Hypothalamus (tissue), 51 donors: Measurements from ENCODE around the gene MYADML2.
A peak's percentile ranks its signal among the peaks of the same experiment; 100 is the strongest.

ENCODE experiments used
- DNase-seq, 51 donors: peaks; one replicate each; lab custom pipeline; 2025; lab: John Stamatoyannopoulos, UW

The MYADML2 gene

GRCh38 chr17:81940538-81941483 is 6.2 kb downstream of the MYADML2 start:
- no peak for DNase-seq

GRCh38 chr17:81939881-81940385 is 7.1 kb downstream of the MYADML2 start:
- DNase-seq = peak in 41 of 51 donors; percentile 8 to 86 (median 52)

GRCh38 chr17:81939218-81939617 is 7.8 kb downstream of the MYADML2 start:
- no peak for DNase-seq

GRCh38 chr17:81935709-81936084 is 11.3 kb downstream of the MYADML2 start:
- no peak for DNase-seq

- DNase-seq = no peak
These were observed 12.0 kb downstream of the MYADML2 start for GRCh38 chr17:81934850-81935708.

- DNase-seq = no peak
These were observed 12.8 kb downstream of the MYADML2 start for GRCh38 chr17:81934098-81934757.

GRCh38 chr17:81933178-81933699 is 13.8 kb downstream of the MYADML2 start:
- no peak for DNase-seq

- DNase-seq = no peak
These were observed 14.6 kb downstream of the MYADML2 start for GRCh38 chr17:81932333-81932983.

- no peak for DNase-seq
These were observed 15.3 kb downstream of the MYADML2 start for GRCh38 chr17:81931557-81932332.

GRCh38 chr17:81931189-81931556 is 15.9 kb downstream of the MYADML2 start:
- no peak for DNase-seq

GRCh38 chr17:81930142-81931125 is 16.6 kb downstream of the MYADML2 start:
- DNase-seq = no peak

- DNase-seq = no peak
These were observed 17.5 kb downstream of the MYADML2 start for GRCh38 chr17:81929253-81930141.

- peak in 1 of 51 donors; percentile 32 for DNase-seq
These were observed 18.3 kb downstream of the MYADML2 start for GRCh38 chr17:81928544-81929252.

GRCh38 chr17:81927653-81928543 is 19.1 kb downstream of the MYADML2 start, which contains the start of gene MAFG:
Gene MAFG, minus strand, starts transcription at chr17:81927735. Its CDS starts 4,550 bp downstream, at chr17:81923185.
- DNase-seq = peak; percentile 27 to 93 (median 85)

- DNase-seq = peak in 1 of 51 donors; percentile 50
These were observed 19.8 kb downstream of the MYADML2 start for GRCh38 chr17:81927152-81927652.
